Loucy (cell line): ENCODE data around the gene IL12RB2.

Experiments used
- EZH2phosphoT487 ChIP-seq: fragments of 200-600 bp; IDR thresholded peaks from 2 replicates; pipeline ENCODE4 v1.6.1; 2018; ENCODE audit warnings: antibody characterized with exemption, mild to moderate bottlenecking, moderate library complexity, borderline replicate concordance
- TF ChIP-seq, protein P1 (sequence below): fragments of 200-600 bp; sonication (generic); conservative IDR thresholded peaks from 2 replicates; pipeline ENCODE4 v1.5.1; 2014; ENCODE audit warnings: mild to moderate bottlenecking, antibody characterized with exemption, low read length

- TF ChIP-seq, protein P1, sequence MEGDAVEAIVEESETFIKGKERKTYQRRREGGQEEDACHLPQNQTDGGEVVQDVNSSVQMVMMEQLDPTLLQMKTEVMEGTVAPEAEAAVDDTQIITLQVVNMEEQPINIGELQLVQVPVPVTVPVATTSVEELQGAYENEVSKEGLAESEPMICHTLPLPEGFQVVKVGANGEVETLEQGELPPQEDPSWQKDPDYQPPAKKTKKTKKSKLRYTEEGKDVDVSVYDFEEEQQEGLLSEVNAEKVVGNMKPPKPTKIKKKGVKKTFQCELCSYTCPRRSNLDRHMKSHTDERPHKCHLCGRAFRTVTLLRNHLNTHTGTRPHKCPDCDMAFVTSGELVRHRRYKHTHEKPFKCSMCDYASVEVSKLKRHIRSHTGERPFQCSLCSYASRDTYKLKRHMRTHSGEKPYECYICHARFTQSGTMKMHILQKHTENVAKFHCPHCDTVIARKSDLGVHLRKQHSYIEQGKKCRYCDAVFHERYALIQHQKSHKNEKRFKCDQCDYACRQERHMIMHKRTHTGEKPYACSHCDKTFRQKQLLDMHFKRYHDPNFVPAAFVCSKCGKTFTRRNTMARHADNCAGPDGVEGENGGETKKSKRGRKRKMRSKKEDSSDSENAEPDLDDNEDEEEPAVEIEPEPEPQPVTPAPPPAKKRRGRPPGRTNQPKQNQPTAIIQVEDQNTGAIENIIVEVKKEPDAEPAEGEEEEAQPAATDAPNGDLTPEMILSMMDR, result no peak
- TF ChIP-seq EZH2phosphoT487, result no peak
Measured at GRCh38 chr1:67399199-67399993, 91.7 kb downstream of the IL12RB2 start.
